Activated naive CD4-positive, alpha-beta T cell treated with anti-CD3 and anti-CD28 coated beads, Interleukin-2, amount 10 ng/mL, durations not matched to agents 7 days and 5 days (primary cell): Measurements from ENCODE around the gene WFDC10A.
"Not testable (repeated sequence)": the region's sequence is repeated elsewhere in the genome, so short reads cannot be mapped to it uniquely, and the experiment has no call there.

ENCODE experiments used
- CTCF ChIA-PET: fragments of 350-600 bp; sonication (Branson Sonifier 250); formaldehyde crosslinking; loops from one replicate; lab custom pipeline; 2021; ENCODE audit warnings: antibody characterized with exemption; lab: Charles Lee
- DNase-seq: peaks from one replicate; pipeline ENCODE4 v3.0.0-alpha.2; 2020
- H3K27ac Mint-ChIP-seq: one replicate; pipeline ENCODE4 v1.8.0; 2021; ENCODE audit warnings: mild to moderate bottlenecking, moderate library complexity, mixed read lengths
- H3K27me3 Mint-ChIP-seq: one replicate; pipeline ENCODE4 v1.8.0; 2021; ENCODE audit warnings: mild to moderate bottlenecking, mixed read lengths
- H3K36me3 Mint-ChIP-seq: one replicate; pipeline ENCODE4 v1.8.0; 2021; ENCODE audit warnings: mixed read lengths
- H3K4me1 Mint-ChIP-seq: one replicate; pipeline ENCODE4 v1.8.0; 2021; ENCODE audit warnings: mixed read lengths
- H3K4me3 Mint-ChIP-seq: one replicate; pipeline ENCODE4 v1.8.0; 2021; ENCODE audit warnings: mild to moderate bottlenecking, moderate library complexity, mixed read lengths
- H3K9me3 Mint-ChIP-seq: one replicate; pipeline ENCODE4 v1.8.0; 2021; ENCODE audit warnings: mixed read lengths

Gene WFDC10A

DNA sequence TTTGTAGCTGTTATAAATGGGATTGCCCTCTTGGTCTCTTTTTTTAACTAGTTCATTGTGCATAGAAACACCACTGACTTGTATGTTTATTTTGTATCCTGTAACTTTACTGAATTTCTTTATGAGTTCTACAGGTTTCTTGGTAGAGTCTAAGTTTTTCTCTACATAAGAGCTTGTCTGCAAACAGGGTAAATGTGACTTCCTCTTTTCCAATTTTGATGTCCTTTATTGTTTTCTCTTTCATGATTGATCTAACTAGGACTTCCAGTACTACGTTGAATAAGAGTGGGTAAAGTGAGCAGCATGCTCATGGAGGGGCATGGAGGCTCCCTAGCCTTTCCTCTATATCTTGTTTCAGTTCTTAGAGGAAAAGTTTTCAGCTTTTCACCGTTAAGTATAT lies 3.0 kb upstream of the WFDC10A start:
- no peaks in the 10 kb centered on the region for H3K36me3 Mint-ChIP-seq
- no peaks in the 10 kb centered on the region for H3K4me1 Mint-ChIP-seq
- H3K4me3 Mint-ChIP-seq = no peak overlapping the region
- no peak for DNase-seq
- H3K9me3 Mint-ChIP-seq = no peaks in the 10 kb centered on the region
- H3K27me3 Mint-ChIP-seq = peaks cover 9% of the 10 kb centered on the region
- CTCF ChIA-PET = no interaction called here
- no peak overlapping the region for H3K27ac Mint-ChIP-seq

DNA sequence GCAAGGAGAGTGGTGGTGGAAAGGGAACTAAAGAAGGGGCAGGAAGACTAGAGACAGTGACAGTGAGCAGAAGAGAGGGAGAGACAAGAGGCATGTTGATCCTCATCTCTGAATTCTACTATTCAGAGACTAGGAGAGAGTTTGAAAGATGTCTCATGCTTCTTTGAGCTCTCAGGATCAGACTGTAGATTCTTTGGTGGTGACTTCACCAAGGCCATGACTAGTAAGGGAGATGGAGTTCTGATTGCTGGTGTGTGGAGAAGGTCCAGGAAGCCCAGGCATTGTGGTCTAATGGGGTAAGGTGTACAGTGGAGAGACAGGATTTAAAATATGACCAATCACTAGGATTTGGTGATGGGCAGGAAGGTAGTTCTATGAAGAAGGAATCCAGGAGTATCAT lies 832 bp downstream of the WFDC10A start:
- Mint-ChIP-seq H3K36me3 (no peaks in the 10 kb centered on the region), H3K27ac (no peak overlapping the region), H3K9me3 (no peaks in the 10 kb centered on the region), H3K27me3 (peaks cover 17% of the 10 kb centered on the region), H3K4me1 (no peaks in the 10 kb centered on the region), H3K4me3 (no peak overlapping the region)
- DNase-seq = no peak
- CTCF ChIA-PET = interaction anchor here (0.7 to 1.4 kb wide), 3 partner anchors 12 to 140 kb away, joined by 3 read pairs; no protein-coding TSS in a partner anchor

DNA sequence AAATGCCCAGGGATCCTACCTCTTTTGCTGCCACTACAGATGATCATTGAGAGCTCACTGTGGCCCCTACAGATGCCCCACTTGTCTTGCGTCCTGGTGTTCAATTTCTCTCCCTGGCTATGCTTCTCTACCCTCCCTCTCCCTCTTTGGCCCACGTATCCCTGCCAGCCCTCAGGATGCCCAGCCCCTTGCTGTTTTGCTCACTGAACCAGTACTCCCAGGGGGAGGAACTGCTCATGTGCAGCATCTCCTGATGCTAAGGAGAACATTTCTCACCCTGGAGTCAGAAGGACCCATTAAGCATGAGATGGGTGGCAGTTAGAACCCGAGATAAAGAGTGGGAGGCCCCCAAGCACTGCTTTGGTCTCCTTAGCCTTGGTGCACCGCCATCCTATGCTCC lies 1.6 kb downstream of the WFDC10A start, which contains the start of gene WFDC9:
Gene WFDC9, minus strand, starts transcription at position 101 of the 400 bp plus-strand sequence. CDS start 21,103 bp downstream, outside the sequence.
- H3K4me1 Mint-ChIP-seq = no peaks in the 10 kb centered on the region
- DNase-seq = no peak
- no peak within 1 kb of the TSS for H3K27ac Mint-ChIP-seq
- H3K27me3 Mint-ChIP-seq = peaks cover 17% of the 10 kb centered on the region
- CTCF ChIA-PET = interaction anchor here (0.7 to 0.9 kb wide), 2 partner anchors 12 to 140 kb away, joined by 3 read pairs; no protein-coding TSS in a partner anchor
- no peaks in the 10 kb centered on the region for H3K36me3 Mint-ChIP-seq
- no peaks in the 10 kb centered on the region for H3K9me3 Mint-ChIP-seq
- no peak within 1 kb of the TSS for H3K4me3 Mint-ChIP-seq

DNA sequence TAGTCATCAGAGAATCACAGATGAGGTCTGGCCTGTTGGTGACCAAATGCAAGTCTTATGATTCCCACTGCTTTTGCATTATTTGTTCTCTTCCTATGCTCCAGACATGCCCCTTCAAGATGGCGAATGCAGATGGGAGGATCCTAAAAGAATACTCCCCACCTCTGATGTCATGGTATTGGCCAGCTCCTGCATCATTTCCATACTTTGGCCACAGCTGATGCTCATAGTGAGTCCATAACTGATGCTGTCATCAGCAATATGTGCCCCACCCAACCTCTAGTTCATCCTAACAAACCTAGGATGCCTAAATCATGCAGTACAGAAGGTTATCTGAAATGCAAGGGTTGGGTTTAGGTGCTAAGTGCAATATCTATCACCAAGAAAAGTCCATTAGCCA lies 7.0 kb downstream of the WFDC10A start:
- Mint-ChIP-seq H3K4me1 (no peaks in the 10 kb centered on the region), H3K27me3 (peaks cover 8% of the 10 kb centered on the region), H3K36me3 (no peaks in the 10 kb centered on the region), H3K9me3 (no peaks in the 10 kb centered on the region), H3K4me3 (no peak overlapping the region), H3K27ac (no peak overlapping the region)
- CTCF ChIA-PET = no interaction called here
- DNase-seq = no peak

DNA sequence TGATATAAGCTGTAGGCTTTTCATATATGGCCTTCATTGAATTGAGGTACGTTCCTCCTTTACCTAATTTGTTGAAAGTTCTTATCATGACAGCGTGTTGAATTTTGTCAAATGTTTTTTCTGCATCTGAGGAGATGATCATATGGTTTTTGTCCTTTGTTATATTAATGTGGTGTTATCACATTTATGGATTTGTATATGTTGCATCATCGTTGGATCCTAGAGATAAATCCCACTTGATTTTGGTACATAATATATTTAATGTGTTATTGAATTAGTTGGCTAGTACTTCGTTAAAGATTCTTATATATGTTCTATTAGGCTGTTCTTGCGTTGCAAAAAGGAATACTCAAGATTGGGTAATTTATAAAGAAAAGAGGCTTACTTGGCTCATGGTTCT lies 10.1 kb downstream of the WFDC10A start:
- Mint-ChIP-seq H3K9me3 (no peaks in the 10 kb centered on the region), H3K27ac (no peak overlapping the region), H3K4me1 (no peaks in the 10 kb centered on the region), H3K4me3 (no peak overlapping the region), H3K36me3 (no peaks in the 10 kb centered on the region), H3K27me3 (no peaks in the 10 kb centered on the region)
- CTCF ChIA-PET = no interaction called here
- DNase-seq = no peak

DNA sequence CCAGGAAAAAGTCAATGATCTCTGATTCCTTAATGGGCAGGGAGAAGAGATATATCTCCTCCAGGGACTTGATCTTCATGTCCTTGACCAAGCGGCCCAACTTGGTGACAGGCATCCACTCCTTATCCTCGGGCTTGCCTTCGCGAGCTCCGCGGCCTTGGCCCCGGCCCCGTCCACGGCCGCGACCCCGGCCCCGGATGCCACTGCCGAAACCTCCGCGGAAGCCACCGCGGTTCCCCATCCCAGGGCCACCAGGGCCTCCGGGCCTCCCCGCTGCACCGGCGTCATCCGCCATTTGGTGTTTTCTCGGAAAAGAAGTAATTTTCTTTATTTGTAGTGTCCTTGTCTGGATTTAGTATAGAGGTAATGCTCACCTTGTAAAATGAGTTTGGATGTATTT lies 11.5 kb downstream of the WFDC10A start:
- DNase-seq, H3K4me3 Mint-ChIP-seq, H3K27me3 Mint-ChIP-seq, H3K4me1 Mint-ChIP-seq, H3K27ac Mint-ChIP-seq, H3K36me3 Mint-ChIP-seq, H3K9me3 Mint-ChIP-seq, CTCF ChIA-PET: not testable (repeated sequence)

DNA sequence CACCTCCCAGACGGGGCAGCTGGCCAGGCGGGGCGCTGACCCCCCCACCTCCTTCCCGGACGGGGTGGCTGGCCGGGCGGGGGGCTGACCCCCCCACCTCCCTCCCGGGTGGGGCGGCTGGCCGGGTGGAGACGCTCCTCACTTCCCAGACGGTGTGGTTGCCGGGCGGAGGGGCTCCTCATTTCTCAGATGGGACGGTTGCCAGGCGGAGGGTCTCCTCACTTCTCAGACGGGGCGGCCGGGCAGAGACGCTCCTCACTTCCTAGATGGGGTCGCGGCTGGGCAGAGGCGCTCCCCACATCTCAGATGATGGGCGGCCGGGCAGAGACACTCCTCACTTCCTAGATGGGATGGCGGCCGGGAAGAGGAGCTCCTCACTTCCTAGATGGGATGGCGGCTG lies 16.3 kb downstream of the WFDC10A start:
- H3K27ac Mint-ChIP-seq, CTCF ChIA-PET, DNase-seq, H3K4me3 Mint-ChIP-seq, H3K4me1 Mint-ChIP-seq, H3K36me3 Mint-ChIP-seq, H3K27me3 Mint-ChIP-seq, H3K9me3 Mint-ChIP-seq: not testable (repeated sequence)

DNA sequence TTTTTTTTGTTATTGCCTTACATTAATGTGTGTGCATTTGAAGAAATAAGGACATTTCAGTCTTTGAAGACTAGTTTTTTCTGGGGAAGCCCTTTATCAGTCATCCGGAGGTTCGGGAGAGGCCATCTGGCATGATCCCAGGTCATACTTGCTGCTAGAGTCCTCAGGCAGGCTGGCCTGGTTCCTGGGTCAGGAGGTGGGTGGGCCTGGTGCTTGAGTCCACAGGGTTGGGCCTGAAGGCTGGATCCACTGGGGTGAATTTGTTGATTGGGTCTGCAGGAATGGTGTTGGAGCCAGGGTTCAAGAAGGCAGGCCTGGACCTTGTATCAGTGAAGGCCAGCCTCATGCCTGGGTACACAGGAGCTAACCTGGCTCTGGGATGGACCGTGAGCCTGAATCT lies 17.3 kb downstream of the WFDC10A start:
- H3K36me3 Mint-ChIP-seq = no peaks in the 10 kb centered on the region
- no peak for DNase-seq
- no peaks in the 10 kb centered on the region for H3K4me1 Mint-ChIP-seq
- H3K4me3 Mint-ChIP-seq = no peak overlapping the region
- no peaks in the 10 kb centered on the region for H3K27me3 Mint-ChIP-seq
- no peak overlapping the region for H3K27ac Mint-ChIP-seq
- CTCF ChIA-PET = no interaction called here
- no peaks in the 10 kb centered on the region for H3K9me3 Mint-ChIP-seq

DNA sequence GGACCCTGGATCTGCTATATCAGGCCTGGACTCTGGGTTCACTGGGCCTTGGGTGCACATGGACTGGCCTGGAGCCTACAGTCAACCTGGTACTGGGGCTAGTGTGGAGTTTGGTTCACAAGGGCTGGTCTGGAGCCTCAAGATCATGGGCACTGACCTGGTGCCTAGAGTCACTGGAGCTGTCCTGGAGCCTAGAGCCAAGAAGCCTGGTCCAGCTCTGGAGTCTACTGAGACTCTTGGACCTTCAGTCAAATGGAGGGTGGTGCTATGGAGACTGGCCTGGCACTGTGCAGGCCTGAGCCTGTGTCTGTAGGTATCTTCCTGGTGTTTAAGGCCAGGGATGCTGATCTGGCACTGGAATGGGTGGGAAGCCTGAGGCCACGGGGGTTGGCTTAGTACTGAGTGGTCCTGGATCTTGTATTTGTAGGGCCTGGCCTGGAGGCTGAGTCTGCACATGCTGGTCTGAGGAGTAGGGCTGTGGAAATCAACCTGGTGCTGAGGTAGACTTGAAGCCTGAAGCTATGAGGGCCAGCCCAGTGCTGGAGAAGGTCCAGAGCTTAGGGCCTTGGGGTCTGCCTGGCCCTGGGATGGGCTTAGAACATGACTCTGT lies 18.0 kb downstream of the WFDC10A start:
- Mint-ChIP-seq H3K27me3 (peaks cover 7% of the 10 kb centered on the region), H3K27ac (no peak overlapping the region), H3K4me3 (no peak overlapping the region), H3K4me1 (no peaks in the 10 kb centered on the region), H3K36me3 (no peaks in the 10 kb centered on the region), H3K9me3 (no peaks in the 10 kb centered on the region)
- DNase-seq = no peak
- CTCF ChIA-PET = no interaction called here

DNA sequence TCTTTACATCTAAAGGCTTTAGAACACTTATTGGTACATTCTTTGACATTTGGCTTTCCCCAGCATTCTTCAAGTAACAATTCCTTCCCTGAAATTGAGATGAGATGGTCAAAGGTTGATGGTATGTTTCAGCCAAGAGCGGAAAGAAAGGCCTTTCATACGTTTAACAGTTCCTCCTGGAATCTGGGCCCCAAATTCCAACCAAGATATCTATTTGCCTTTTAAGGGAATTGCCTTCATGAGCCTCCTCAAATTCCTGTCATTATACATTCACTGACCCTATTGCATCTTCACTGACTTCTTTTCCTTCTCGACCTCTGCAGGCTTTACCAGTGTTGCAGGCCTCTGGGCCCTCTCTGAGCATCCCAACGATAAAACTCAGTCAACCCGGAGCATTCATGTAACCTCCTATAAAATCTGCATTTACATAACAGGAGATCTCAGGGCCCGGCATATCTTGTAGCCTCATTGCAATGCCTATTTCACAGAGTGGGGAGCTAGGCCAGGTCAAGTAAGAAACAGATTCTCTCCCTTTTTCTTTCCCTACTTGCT lies 19.8 kb downstream of the WFDC10A start:
- H3K9me3 Mint-ChIP-seq = no peaks in the 10 kb centered on the region
- no peaks in the 10 kb centered on the region for H3K4me1 Mint-ChIP-seq
- no peak for DNase-seq
- CTCF ChIA-PET = interaction anchor here (0.6 kb wide), 1 partner anchor 121 kb away, joined by 3 read pairs; no protein-coding TSS in a partner anchor
- H3K36me3 Mint-ChIP-seq = no peaks in the 10 kb centered on the region
- H3K4me3 Mint-ChIP-seq = no peak overlapping the region
- H3K27me3 Mint-ChIP-seq = peaks cover 8% of the 10 kb centered on the region
- no peak overlapping the region for H3K27ac Mint-ChIP-seq

DNA sequence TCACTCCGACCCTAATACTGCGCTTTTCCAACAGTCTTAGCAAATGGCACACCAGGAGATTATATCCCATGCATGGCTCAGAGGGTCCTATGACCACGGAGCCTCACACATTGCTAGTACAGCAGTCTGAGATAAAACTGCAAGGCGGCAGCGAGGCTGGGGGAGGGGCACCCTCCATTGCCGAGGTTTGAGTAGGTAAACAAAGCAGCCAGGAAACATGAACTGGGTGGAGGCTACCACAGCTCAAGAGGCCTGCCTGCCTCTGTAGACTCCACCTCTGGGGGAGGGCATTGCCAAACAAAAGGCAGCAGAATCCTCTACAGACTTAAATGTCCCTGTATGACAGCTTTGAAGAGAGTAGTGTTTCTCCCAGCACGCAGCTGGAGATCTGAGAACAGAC lies 22.2 kb downstream of the WFDC10A start:
- H3K9me3 Mint-ChIP-seq, H3K4me1 Mint-ChIP-seq, H3K27me3 Mint-ChIP-seq, H3K4me3 Mint-ChIP-seq, H3K27ac Mint-ChIP-seq, DNase-seq, H3K36me3 Mint-ChIP-seq, CTCF ChIA-PET: not testable (repeated sequence)

DNA sequence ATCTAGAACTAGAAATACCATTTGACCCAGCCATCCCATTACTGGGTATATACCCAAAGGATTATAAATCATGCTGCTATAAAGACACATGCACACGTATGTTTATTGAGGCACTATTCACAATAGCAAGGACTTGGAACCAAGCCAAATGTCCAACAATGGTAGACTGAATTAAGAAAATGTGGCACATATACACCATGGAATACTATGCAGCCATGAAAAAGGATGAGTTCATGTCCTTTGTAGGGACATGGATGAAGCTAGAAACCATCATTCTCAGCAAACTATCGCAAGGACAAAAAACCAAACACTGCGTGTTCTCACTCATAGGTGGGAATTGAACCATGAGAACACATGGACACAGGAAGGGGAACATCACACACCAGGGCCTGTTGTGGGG lies 27.5 kb downstream of the WFDC10A start:
- H3K4me1 Mint-ChIP-seq, H3K36me3 Mint-ChIP-seq, CTCF ChIA-PET, DNase-seq, H3K27ac Mint-ChIP-seq, H3K4me3 Mint-ChIP-seq, H3K9me3 Mint-ChIP-seq, H3K27me3 Mint-ChIP-seq: not testable (repeated sequence)

DNA sequence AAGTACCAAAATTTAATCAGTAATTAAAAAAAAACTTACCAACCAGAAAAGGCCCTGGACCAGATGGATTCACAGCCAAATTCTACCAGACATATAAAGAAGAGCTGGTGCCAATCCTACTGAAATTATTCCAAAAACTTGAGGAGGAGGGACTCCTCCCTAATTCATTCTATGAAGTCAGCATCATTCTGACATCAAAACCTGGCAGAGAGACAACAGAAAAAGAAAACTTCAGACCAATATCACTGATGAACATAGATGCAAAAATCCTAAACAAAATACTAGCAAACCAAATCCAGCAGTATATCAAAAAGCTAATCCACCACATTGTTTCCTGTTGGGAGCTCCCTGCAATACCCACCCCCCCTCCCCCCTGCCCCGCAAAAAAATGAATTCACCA lies 40.6 kb downstream of the WFDC10A start, which contains the start of gene WFDC11:
Gene WFDC11, minus strand, starts transcription at position 101 of the 400 bp plus-strand sequence. CDS start 19,639 bp downstream, outside the sequence.
- CTCF ChIA-PET = no interaction called here
- no peak within 1 kb of the TSS for H3K4me3 Mint-ChIP-seq
- H3K4me1 Mint-ChIP-seq = no peaks in the 10 kb centered on the region
- no peak for DNase-seq
- no peaks in the 10 kb centered on the region for H3K36me3 Mint-ChIP-seq
- H3K9me3 Mint-ChIP-seq = no peaks in the 10 kb centered on the region
- peaks cover 18% of the 10 kb centered on the region for H3K27me3 Mint-ChIP-seq
- no peak within 1 kb of the TSS for H3K27ac Mint-ChIP-seq

DNA sequence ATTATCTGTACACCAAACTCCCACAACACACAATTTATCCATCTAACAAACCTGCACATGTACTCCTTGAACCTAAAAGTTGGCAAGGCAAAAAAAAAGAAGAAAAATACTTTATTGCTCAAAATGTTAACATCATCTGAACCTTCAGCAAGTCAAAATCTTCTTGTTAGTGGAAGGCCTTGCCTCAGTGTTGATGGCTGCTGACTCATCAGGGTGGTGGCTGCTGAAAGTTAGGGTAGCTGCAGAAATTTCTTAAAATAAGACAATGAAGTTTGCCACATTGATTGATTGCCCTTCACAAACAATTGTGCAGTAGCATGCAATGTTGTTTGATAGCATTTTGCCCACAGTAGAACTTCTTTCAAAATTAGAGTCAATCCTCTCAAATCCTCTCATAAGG lies 43.2 kb downstream of the WFDC10A start:
- Mint-ChIP-seq H3K4me1 (no peaks in the 10 kb centered on the region), H3K27ac (no peak overlapping the region), H3K9me3 (no peaks in the 10 kb centered on the region), H3K27me3 (peaks cover 10% of the 10 kb centered on the region), H3K36me3 (no peaks in the 10 kb centered on the region), H3K4me3 (no peak overlapping the region)
- DNase-seq = no peak
- CTCF ChIA-PET = no interaction called here

DNA sequence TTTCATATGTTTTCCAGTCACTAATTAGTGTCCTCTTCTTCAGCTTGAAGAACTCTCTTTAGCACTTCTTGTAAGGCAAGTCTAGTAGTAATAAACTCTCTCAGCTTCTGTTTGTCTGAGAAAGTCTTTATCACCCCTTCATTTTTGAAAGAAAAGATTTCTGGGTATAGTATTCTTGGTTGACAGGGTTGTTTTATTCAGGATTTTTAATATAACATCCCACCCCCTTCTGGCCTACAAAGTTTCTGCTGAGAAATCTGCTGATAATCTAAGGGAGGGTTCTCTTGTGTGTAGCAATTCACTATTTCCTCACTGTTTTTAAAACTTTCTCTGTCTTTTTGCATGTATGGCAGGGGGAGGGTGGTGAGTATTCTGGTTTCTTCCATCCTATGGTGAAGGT lies 50.1 kb downstream of the WFDC10A start:
- H3K4me3 Mint-ChIP-seq = no peak overlapping the region
- no peak overlapping the region for H3K27ac Mint-ChIP-seq
- H3K36me3 Mint-ChIP-seq = no peaks in the 10 kb centered on the region
- H3K9me3 Mint-ChIP-seq = peaks cover 12% of the 10 kb centered on the region
- peaks cover 3% of the 10 kb centered on the region for H3K27me3 Mint-ChIP-seq
- CTCF ChIA-PET = no interaction called here
- DNase-seq = no peak
- H3K4me1 Mint-ChIP-seq = no peaks in the 10 kb centered on the region
